NT2/D1 (cell line): ENCODE data around the gene CARD19.

Source experiments
- DNase-seq: peaks from one replicate; pipeline ENCODE4 v3.0.0-alpha.2; 2011; ENCODE audit warnings: low read depth, low spot score
- H3K27me3 ChIP-seq: 2 replicates; pipeline ENCODE4 v1.6.0; 2011; ENCODE audit warnings: mild to moderate bottlenecking; ENCODE audit not compliant: insufficient read length, insufficient read depth
- H3K36me3 ChIP-seq: 2 replicates; pipeline ENCODE4 v1.6.1; 2011; ENCODE audit warnings: mild to moderate bottlenecking, low read length, mixed read lengths; ENCODE audit not compliant: insufficient read depth, insufficient read length
- H3K4me1 ChIP-seq: 2 replicates; pipeline ENCODE4 v1.5.1; 2011; ENCODE audit not compliant: insufficient read depth, insufficient read length
- H3K4me3 ChIP-seq: 2 replicates; pipeline ENCODE4 v1.5.1; 2011; ENCODE audit warnings: low read depth; ENCODE audit not compliant: insufficient read length
- H3K9ac ChIP-seq: 2 replicates; pipeline ENCODE4 v1.6.0; 2011; ENCODE audit warnings: low read depth; ENCODE audit not compliant: insufficient read length
- H3K9me3 ChIP-seq: 2 replicates; pipeline ENCODE4 v1.5.1; 2011; ENCODE audit warnings: mild to moderate bottlenecking, low read length; ENCODE audit not compliant: insufficient read depth
- SUZ12 ChIP-seq: IDR thresholded peaks from 2 replicates; pipeline ENCODE4 v1.6.1; 2011; ENCODE audit not compliant: insufficient read length, insufficient read depth; ENCODE audit errors: extremely low read depth
- YY1 ChIP-seq: IDR thresholded peaks from 2 replicates; pipeline ENCODE4 v1.6.1; 2011; ENCODE audit not compliant: insufficient read length, insufficient read depth
- ZNF274 ChIP-seq: IDR thresholded peaks from 2 replicates; pipeline ENCODE4 v1.6.1; 2011; ENCODE audit warnings: mild to moderate bottlenecking, low read depth, low read length

CARD19 gene

GRCh38 chr9:93125331-93125894 is 29.4 kb downstream of the CARD19 start:
- Histone ChIP-seq H3K27me3 (no peaks in the 10 kb centered on the region), H3K9me3 (no peaks in the 10 kb centered on the region), H3K9ac (no peak overlapping the region), H3K4me3 (no peak overlapping the region), H3K36me3 (peaks cover 49% of the 10 kb centered on the region), H3K4me1 (peaks cover 7% of the 10 kb centered on the region)
- TF ChIP-seq SUZ12: no peak
- TF ChIP-seq ZNF274: no peak
- no peak for TF ChIP-seq YY1
- no peak for DNase-seq

- Histone ChIP-seq H3K9ac (no peak overlapping the region), H3K9me3 (no peaks in the 10 kb centered on the region), H3K36me3 (peaks cover 51% of the 10 kb centered on the region), H3K27me3 (no peaks in the 10 kb centered on the region), H3K4me1 (peaks cover 14% of the 10 kb centered on the region), H3K4me3 (no peak overlapping the region)
- TF ChIP-seq ZNF274 (no peak), YY1 (no peak), SUZ12 (no peak)
- no peak for DNase-seq
Observed at GRCh38 chr9:93126151-93126781, 30.2 kb downstream of the CARD19 start.

GRCh38 chr9:93126825-93127368 is 30.9 kb downstream of the CARD19 start:
- DNase-seq: no peak
- H3K36me3 ChIP-seq: peaks cover 48% of the 10 kb centered on the region
- H3K9me3 ChIP-seq: no peaks in the 10 kb centered on the region
- peaks cover 17% of the 10 kb centered on the region for H3K4me1 ChIP-seq
- H3K27me3 ChIP-seq: no peaks in the 10 kb centered on the region
- peak overlapping the region; percentile 43 for H3K9ac ChIP-seq
- TF ChIP-seq SUZ12: no peak
- TF ChIP-seq YY1: no peak
- no peak for TF ChIP-seq ZNF274
- no peak overlapping the region for H3K4me3 ChIP-seq

GRCh38 chr9:93127395-93127911 is 31.4 kb downstream of the CARD19 start:
- Histone ChIP-seq H3K9ac (peak overlapping the region; percentile 43), H3K9me3 (no peaks in the 10 kb centered on the region), H3K27me3 (no peaks in the 10 kb centered on the region), H3K4me3 (no peak overlapping the region), H3K36me3 (peaks cover 46% of the 10 kb centered on the region), H3K4me1 (peaks cover 22% of the 10 kb centered on the region)
- TF ChIP-seq SUZ12 (no peak), YY1 (no peak), ZNF274 (no peak)
- no peak for DNase-seq

- peaks cover 25% of the 10 kb centered on the region for H3K4me1 ChIP-seq
- H3K9me3 ChIP-seq: no peaks in the 10 kb centered on the region
- DNase-seq: no peak
- H3K36me3 ChIP-seq: peaks cover 41% of the 10 kb centered on the region
- H3K9ac ChIP-seq: no peak overlapping the region
- no peak overlapping the region for H3K4me3 ChIP-seq
- no peaks in the 10 kb centered on the region for H3K27me3 ChIP-seq
- TF ChIP-seq YY1 (no peak), ZNF274 (no peak), SUZ12 (no peak)
Observed at GRCh38 chr9:93128011-93128714, 32.1 kb downstream of the CARD19 start.

- no peak for TF ChIP-seq YY1
- Histone ChIP-seq H3K4me1 (peaks cover 25% of the 10 kb centered on the region), H3K9me3 (no peaks in the 10 kb centered on the region), H3K27me3 (no peaks in the 10 kb centered on the region), H3K36me3 (peaks cover 36% of the 10 kb centered on the region), H3K9ac (no peak overlapping the region), H3K4me3 (no peak overlapping the region)
- no peak for DNase-seq
Observed at GRCh38 chr9:93128715-93129224, 32.8 kb downstream of the CARD19 start.

- no peak for DNase-seq
- peaks cover 25% of the 10 kb centered on the region for H3K4me1 ChIP-seq
- H3K4me3 ChIP-seq: no peak overlapping the region
- no peak for TF ChIP-seq YY1
- no peak for TF ChIP-seq ZNF274
- TF ChIP-seq SUZ12: no peak
- no peaks in the 10 kb centered on the region for H3K9me3 ChIP-seq
- no peaks in the 10 kb centered on the region for H3K27me3 ChIP-seq
- no peak overlapping the region for H3K9ac ChIP-seq
- H3K36me3 ChIP-seq: peaks cover 31% of the 10 kb centered on the region
Observed at GRCh38 chr9:93129286-93129685, 33.3 kb downstream of the CARD19 start.
